KOPT-K1 (cell line): Measurements from ENCODE around the gene KCNH1.
"Not testable (repeated sequence)": the region's sequence is repeated elsewhere in the genome, so short reads cannot be mapped to it uniquely, and the experiment has no call there.

ENCODE experiments used
- H3K27ac ChIP-seq: fragments of 200-600 bp; sonication (generic); 2 replicates; pipeline ENCODE4 v1.5.1; 2016; ENCODE audit warnings: antibody characterized with exemption, mild to moderate bottlenecking, low read depth, low read length; ENCODE audit not compliant: poor library complexity, severe bottlenecking
- H3K36me3 ChIP-seq: fragments of 200-600 bp; sonication (generic); 2 replicates; pipeline ENCODE4 v1.5.1; 2017; ENCODE audit warnings: antibody characterized with exemption, mild to moderate bottlenecking, low read length, moderate library complexity; ENCODE audit not compliant: insufficient read depth
- H3K9me3 ChIP-seq: fragments of 200-600 bp; sonication (generic); 2 replicates; pipeline ENCODE4 v1.5.1; 2017; ENCODE audit warnings: antibody characterized with exemption, low read length, mild to moderate bottlenecking; ENCODE audit not compliant: insufficient read depth, poor library complexity, severe bottlenecking

KCNH1 gene

DNA sequence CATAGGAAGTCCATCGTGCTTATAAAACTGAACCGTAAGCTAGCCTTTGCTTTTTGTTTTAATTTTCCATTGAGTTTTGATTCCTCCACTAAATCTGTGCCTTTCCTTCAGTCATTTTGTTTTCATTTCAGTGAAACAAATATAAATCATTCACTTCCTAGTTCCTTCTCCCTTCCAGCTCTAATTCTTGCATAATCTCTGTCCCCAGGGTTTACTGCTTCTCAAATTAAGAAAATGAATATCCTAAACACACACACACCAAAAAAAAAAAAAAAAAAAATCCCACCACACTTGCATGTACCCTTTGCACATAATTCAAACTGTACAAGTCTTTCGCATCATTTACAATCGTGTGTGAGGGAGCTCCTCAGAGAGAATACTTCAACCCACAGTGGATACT is 6.8 kb downstream of the KCNH1 start:
- Histone ChIP-seq H3K9me3 (no peaks in the 10 kb centered on the region), H3K36me3 (no peaks in the 10 kb centered on the region), H3K27ac (no peak overlapping the region)

DNA sequence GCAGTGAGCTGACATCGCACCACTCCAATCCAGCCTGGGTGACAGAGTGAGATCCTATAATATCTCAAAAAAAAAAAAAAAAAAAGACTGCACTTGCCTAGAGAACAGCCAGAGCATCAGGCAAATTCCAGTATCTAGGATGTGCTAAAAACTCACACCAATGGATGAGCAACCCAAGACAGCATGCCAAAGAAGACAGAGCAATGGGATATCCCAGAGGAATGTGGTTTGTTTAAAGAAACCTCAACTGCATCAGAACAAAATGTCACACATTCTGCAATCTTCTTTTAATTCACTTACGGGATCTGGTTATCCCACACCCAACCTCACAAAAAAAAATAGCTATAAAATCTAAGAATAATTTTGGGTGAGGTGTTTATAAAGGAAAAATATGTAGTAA is 7.3 kb downstream of the KCNH1 start:
- no peak overlapping the region for H3K27ac ChIP-seq
- H3K9me3 ChIP-seq, result no peaks in the 10 kb centered on the region
- H3K36me3 ChIP-seq, result no peaks in the 10 kb centered on the region

DNA sequence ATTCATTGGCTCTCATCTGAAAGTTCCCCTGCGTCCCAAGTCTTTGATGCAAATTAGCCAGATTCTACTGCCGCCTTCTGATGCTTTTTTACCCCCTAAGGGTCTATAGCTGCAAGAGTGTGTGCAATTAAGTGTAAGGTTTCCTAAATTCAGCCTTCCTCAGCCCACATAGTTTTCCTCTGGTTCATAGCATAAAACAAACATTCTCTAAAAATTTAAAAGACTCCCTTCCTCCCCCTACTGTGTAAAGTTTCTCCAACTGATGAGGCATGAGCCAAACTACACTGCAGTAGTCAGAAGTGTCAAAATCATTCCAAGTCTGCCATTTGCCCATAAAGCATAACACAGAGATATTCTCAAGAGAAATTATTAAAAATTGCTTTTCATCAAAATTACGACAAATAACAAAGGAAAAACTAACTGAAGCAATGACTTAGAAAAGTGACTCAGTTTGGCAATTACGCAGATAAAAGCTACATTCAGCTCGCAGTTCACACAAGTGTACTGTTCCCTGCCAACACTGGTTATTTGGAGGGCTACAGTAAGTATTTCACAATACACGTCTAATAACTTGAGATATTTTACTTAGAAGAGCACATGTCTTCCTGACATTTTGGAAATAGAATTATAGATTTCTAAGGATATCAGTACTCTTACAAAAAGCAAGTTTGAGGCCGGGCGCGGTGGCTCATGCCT is 15.4 kb downstream of the KCNH1 start:
- Histone ChIP-seq H3K27ac (no peak overlapping the region), H3K9me3 (no peaks in the 10 kb centered on the region), H3K36me3 (no peaks in the 10 kb centered on the region)

- Histone ChIP-seq H3K27ac (no peak overlapping the region), H3K9me3 (no peaks in the 10 kb centered on the region), H3K36me3 (no peaks in the 10 kb centered on the region)
Measured at GRCh38 chr1:211114446-211114845, 19.5 kb downstream of the KCNH1 start.

GRCh38 chr1:211113566-211113965 is 20.4 kb downstream of the KCNH1 start:
- no peaks in the 10 kb centered on the region for H3K36me3 ChIP-seq
- no peaks in the 10 kb centered on the region for H3K9me3 ChIP-seq
- no peak overlapping the region for H3K27ac ChIP-seq

DNA sequence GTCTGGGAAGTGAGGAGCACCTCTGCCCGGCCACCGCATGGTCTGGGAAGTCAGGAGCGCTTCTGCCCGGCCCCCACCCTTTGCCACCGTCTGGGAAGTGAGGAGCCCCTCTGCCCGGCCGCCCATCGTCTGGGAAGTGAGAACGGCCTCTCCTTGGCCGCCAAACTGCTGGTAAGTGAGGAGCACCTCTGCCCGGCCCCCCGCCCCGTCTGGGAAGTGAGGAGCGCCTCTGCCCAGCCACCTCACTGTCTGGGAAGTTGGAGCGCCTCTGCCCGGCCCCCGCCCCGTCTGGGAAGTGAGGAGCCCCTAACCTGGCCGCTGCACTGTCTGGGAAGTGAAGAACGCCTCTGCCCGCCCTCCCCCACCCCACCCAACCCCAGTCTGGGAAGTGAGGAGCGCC is 22.6 kb downstream of the KCNH1 start:
- no peaks in the 10 kb centered on the region for H3K36me3 ChIP-seq
- no peak overlapping the region for H3K27ac ChIP-seq

GRCh38 chr1:211101481-211101880 is 32.5 kb downstream of the KCNH1 start:
- H3K27ac ChIP-seq, result no peak overlapping the region
- H3K9me3 ChIP-seq, result no peaks in the 10 kb centered on the region
- H3K36me3 ChIP-seq, result no peaks in the 10 kb centered on the region

More for the DNA sequence above, 22.6 kb downstream of the KCNH1 start:
- H3K9me3 ChIP-seq, result no peaks in the 10 kb centered on the region

DNA sequence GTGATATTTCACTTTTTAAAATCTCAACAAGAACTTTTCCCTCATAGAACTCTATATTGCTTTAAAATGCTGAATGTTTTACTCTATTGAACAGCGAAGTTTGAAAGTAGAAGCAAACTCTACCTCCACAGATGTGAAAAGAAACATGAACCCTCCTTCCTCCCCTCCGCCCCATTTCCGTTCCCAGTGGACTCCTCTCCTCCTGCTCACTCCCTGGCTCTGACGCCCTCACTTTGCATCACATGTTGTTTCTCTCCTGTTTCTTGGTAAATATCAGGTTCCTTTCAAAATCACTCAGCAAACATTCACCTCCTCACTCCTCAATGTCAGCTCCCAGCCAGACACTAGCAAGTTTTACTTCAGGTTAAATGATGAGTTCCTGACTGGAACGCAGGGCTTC is 34.6 kb downstream of the KCNH1 start:
- Histone ChIP-seq H3K9me3 (no peaks in the 10 kb centered on the region), H3K36me3 (no peaks in the 10 kb centered on the region), H3K27ac (no peak overlapping the region)

DNA sequence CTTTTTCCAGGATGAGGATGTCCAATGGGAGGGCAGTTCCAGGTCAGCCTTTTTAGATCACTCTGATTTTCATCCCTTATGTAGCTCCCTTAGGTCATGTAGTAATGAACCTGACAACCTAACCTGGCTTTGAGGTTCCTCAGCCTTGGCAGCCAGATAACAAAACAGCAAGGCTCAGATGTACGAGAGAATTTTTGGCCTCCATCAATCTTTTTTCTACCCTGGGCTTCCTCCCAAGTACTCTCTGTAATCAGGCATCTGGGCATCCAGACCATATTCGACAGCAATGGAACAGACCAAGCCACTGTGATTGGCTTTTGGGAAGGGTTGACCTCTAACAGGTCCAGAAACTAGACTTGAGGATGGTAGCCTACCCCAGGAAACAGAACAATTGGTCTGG is 38.6 kb downstream of the KCNH1 start:
- no peak overlapping the region for H3K27ac ChIP-seq
- no peaks in the 10 kb centered on the region for H3K9me3 ChIP-seq
- no peaks in the 10 kb centered on the region for H3K36me3 ChIP-seq

DNA sequence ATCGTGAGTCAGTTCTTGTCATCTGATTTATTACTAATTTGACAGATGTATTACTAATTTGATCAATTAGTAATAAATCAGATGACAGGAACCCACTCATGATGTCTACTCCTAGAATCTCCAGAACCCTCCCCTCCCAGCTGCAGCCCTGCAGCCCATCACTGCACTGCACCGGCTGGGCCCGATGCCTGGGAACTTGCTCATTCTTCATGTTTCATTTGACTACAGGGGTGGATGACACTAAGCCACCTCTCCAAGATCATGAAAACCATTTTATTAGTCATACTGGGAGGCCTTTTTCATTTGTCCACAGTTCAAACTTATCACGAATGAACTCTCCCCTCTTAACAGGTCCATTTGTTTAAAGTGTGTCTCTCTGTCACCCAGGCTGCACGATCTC is 41.0 kb downstream of the KCNH1 start:
- Histone ChIP-seq H3K27ac (no peak overlapping the region), H3K9me3 (no peaks in the 10 kb centered on the region), H3K36me3 (no peaks in the 10 kb centered on the region)

DNA sequence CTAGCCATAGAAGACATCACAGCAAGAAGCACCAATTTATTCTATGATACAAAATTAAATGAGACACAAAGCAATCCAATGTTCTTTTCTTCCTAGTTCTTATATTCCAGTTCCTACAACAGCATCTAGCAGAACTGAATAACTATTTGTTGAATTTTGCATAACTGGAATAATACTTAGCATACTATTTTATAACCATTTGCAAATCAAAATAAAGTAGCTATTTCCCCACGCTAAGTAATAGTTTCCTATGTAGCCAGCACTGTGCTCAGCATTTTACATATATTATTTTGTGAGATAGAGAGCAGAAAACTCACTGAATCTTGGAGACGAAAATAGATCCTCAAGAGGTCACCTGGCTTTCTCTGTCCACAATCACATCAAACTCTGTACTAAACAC is 42.1 kb downstream of the KCNH1 start:
- Histone ChIP-seq H3K36me3 (no peaks in the 10 kb centered on the region), H3K27ac (no peak overlapping the region), H3K9me3 (no peaks in the 10 kb centered on the region)

- no peak overlapping the region for H3K27ac ChIP-seq
- H3K36me3 ChIP-seq, result no peaks in the 10 kb centered on the region
- H3K9me3 ChIP-seq, result no peaks in the 10 kb centered on the region
Measured at GRCh38 chr1:211089536-211089935, 44.4 kb downstream of the KCNH1 start.

- H3K9me3 ChIP-seq, result no peaks in the 10 kb centered on the region
- H3K27ac ChIP-seq, result no peak overlapping the region
- H3K36me3 ChIP-seq, result no peaks in the 10 kb centered on the region
Measured at GRCh38 chr1:211088156-211088555, 45.8 kb downstream of the KCNH1 start.

DNA sequence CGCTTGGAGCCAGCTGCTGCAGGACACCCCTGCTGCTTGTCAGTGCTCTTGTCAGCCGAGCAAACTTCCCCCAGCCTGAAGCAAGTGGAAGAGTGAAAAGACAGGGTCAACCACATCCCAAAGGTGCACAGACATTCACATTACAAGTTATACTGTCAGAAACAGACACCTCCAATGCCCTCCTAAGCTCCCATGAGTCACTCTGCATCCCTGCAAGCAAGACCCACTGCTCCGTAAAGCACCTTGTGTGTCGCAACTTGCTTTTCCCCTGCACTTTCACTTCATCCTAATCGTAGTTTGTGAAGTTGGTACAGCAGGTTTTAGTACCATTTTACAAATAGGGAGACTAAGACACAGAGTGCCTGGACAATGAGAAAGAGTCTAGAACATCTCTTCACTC is 51.1 kb downstream of the KCNH1 start:
- Histone ChIP-seq H3K36me3 (no peaks in the 10 kb centered on the region), H3K27ac (no peak overlapping the region), H3K9me3 (no peaks in the 10 kb centered on the region)

GRCh38 chr1:211081447-211081846 is 52.5 kb downstream of the KCNH1 start:
- H3K9me3 ChIP-seq, H3K36me3 ChIP-seq, H3K27ac ChIP-seq: not testable (repeated sequence)

DNA sequence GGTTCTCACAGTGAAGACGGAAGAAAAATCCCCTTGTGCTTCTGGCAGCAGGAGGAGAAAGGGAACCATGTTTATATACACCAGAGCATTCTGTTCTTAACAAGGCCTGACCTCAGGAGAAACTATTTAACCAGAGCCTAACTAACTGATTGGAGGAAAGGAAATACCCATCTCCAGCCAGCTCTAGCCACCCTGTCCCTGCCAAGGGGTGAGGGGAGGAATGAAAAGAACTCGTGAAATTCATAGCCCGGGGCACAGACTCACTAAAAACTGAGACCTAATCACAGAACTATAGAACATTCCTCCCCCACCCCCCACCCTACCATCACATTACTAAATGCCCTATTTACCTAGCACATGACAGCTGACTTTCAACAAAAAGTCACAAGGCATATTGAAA is 65.0 kb downstream of the KCNH1 start:
- Histone ChIP-seq H3K36me3 (no peaks in the 10 kb centered on the region), H3K27ac (no peak overlapping the region), H3K9me3 (no peaks in the 10 kb centered on the region)
